Upper lobe of right lung (tissue), 1 donor: ENCODE measurements around the gene PWWP2B. TPM values are rescaled to one million over a fixed set of nuclear protein-coding genes. Genes with fewer than 3 reads are reported as not detected.

Experiments
- ATAC-seq: fragments of 200-7000 bp; cut with Tn5 transposase; one replicate; pipeline ENCODE4 v1.9.1; 2020; ENCODE audit warnings: mild to moderate bottlenecking, moderate library complexity
- DNase-seq: peaks from one replicate; pipeline ENCODE4 v3.0.0-alpha.2; 2020
- H3K27ac ChIP-seq: fragments of 200-600 bp; one replicate; pipeline ENCODE4 v1.8.0; 2022
- H3K27me3 ChIP-seq: fragments of 200-600 bp; one replicate; pipeline ENCODE4 v1.8.0; 2022; ENCODE audit warnings: mild to moderate bottlenecking
- H3K36me3 ChIP-seq: fragments of 200-600 bp; one replicate; pipeline ENCODE4 v1.8.0; 2022
- H3K4me1 ChIP-seq: fragments of 200-600 bp; one replicate; pipeline ENCODE4 v1.8.0; 2022
- H3K4me3 ChIP-seq: fragments of 200-600 bp; one replicate; pipeline ENCODE4 v1.8.0; 2022; ENCODE audit warnings: mild to moderate bottlenecking
- H3K9me3 ChIP-seq: fragments of 200-600 bp; one replicate; pipeline ENCODE4 v1.8.0; 2022
- intact Hi-C: fragments of 100-400 bp; cut with DNase I; formaldehyde crosslinking; loops from one replicate; pipeline ENCODE4 v1.11.0; 2022
- total RNA-seq: library from RNA; stranded (reverse); fragmentation: NEBNext Ultra II Directional; extraction: Animal tissue kit (Norgen Biotek cat#: 25700); gene quantifications from one replicate; pipeline ENCODE4 v1.2.1, GENCODE V29; 2021
- TF ChIP-seq, protein P1 (sequence below): fragments of 200-600 bp; IDR thresholded peaks from one replicate; pipeline ENCODE4 v1.8.0; 2022; ENCODE audit warnings: antibody characterized with exemption
- donor health status: DM: no; HTN: yes; CAD: no; lungs with severe emphysema.

Gene PWWP2B
- total RNA-seq, 1 donor from 2014 or later, result 26.0 TPM

DNA sequence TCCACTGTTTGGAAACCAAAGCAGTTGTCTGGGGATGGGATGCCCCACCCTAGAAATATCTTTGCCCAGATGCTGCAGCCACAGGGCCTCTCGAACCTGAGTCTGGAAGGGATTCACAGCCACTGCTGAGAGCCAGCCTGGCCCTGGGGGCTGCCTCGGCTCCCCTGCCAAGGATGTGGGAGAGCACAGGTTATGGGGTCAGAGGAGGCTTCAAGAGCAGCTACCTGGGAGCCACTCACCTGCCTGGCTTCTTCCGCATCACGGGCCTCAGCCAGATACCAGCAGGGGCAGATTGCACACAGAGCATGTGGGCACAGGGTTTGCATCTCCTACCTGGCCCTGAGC is 5.4 kb upstream of the PWWP2B start:
- intact Hi-C loops, result loop anchor here (5.0 kb wide), 1 partner anchor 61 kb away; no protein-coding TSS in a partner anchor
- no peaks in the 10 kb centered on the region for H3K27me3 ChIP-seq
- no peak overlapping the region for H3K27ac ChIP-seq
- H3K36me3 ChIP-seq, result no peaks in the 10 kb centered on the region
- no peaks in the 10 kb centered on the region for H3K9me3 ChIP-seq
- H3K4me3 ChIP-seq, result no peak overlapping the region
- ATAC-seq (no peak), DNase-seq (peak; percentile 41)
- TF ChIP-seq, protein P1, sequence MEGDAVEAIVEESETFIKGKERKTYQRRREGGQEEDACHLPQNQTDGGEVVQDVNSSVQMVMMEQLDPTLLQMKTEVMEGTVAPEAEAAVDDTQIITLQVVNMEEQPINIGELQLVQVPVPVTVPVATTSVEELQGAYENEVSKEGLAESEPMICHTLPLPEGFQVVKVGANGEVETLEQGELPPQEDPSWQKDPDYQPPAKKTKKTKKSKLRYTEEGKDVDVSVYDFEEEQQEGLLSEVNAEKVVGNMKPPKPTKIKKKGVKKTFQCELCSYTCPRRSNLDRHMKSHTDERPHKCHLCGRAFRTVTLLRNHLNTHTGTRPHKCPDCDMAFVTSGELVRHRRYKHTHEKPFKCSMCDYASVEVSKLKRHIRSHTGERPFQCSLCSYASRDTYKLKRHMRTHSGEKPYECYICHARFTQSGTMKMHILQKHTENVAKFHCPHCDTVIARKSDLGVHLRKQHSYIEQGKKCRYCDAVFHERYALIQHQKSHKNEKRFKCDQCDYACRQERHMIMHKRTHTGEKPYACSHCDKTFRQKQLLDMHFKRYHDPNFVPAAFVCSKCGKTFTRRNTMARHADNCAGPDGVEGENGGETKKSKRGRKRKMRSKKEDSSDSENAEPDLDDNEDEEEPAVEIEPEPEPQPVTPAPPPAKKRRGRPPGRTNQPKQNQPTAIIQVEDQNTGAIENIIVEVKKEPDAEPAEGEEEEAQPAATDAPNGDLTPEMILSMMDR, result no peak
- H3K4me1 ChIP-seq, result peaks cover 17% of the 10 kb centered on the region

DNA sequence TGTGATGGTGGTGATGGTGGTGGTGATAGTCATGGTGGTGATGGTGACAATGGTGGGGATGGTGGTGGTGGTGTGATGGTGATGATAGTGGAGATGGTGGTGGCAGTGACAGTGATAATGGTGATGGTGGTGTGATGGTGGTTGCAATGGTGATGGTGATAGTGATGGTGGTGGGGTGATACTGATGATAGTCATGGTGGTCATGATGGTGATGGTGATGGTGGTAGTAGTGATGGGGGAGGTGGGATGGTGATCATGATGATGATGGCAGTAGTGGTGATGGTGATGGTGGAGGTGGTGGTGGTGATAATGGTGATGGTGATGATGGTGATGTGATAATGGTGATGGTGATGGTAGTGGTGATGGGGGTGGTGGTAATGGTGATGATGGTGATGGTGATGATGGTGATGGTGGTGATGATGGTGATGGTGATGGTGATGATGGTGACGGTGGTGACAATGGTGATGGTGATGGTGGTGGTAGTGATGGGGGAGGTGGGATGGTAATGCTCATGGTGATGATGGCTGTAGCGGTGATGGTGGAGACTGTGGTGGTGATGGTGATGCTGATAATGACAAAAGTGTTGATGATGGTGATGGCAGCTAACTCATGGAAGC is 4.7 kb upstream of the PWWP2B start:
- Histone ChIP-seq H3K9me3 (no peaks in the 10 kb centered on the region), H3K4me3 (no peak overlapping the region), H3K36me3 (no peaks in the 10 kb centered on the region), H3K4me1 (peaks cover 17% of the 10 kb centered on the region), H3K27ac (no peak overlapping the region), H3K27me3 (no peaks in the 10 kb centered on the region)
- TF ChIP-seq, protein P1, result no peak
- ATAC-seq (no peak), DNase-seq (no peak)
- intact Hi-C loops, result loop anchor here (5.0 kb wide), 1 partner anchor 60 kb away; no protein-coding TSS in a partner anchor

DNA sequence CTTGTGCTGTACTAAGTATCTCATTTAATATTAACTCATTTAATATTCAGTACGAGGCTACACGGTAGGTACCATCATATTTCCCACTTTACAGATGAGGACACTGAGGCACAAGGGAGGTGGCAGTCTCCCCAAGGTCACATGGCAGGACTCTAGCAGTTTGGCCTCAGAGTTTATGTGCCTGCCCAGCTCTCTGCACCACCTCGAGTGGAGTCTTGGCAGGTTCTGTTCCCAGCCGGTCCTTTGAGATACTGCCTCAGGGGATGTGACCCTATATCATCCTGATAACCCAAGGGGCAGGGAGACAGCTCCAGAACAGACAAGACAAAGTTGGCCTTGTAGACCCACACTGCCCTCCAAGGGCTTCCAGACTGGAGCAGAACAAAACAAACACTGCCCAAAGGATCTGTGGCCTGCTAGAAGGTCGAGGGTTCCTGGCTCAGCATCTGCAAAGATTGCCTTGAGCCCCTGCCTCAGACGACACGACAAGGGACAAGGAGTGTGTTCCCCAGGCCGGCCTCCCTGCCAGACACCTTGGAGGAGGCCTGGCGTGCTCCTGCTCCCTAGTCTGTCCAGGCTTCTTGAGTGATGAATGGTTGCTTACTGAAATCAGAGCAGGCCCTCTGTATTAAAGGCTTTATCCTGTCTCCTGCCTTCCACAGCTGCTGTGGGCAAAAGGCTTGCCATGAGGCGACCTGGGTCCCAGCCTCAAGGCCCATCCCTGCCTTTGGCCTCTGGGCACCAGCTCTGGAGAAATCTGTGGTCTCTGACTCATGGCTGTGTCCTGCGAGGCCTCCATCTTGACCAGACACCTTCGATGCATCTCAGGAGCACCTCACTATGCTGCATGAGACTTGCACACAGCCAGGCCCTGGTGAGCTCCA is 3.9 kb upstream of the PWWP2B start:
- intact Hi-C loops, result loop anchor here (5.0 kb wide), 1 partner anchor 59 kb away; no protein-coding TSS in a partner anchor
- Histone ChIP-seq H3K4me1 (peaks cover 16% of the 10 kb centered on the region), H3K4me3 (no peak overlapping the region), H3K9me3 (no peaks in the 10 kb centered on the region), H3K36me3 (no peaks in the 10 kb centered on the region), H3K27ac (no peak overlapping the region), H3K27me3 (no peaks in the 10 kb centered on the region)
- ATAC-seq (no peak), DNase-seq (peak; percentile 54)
- TF ChIP-seq, protein P1, result no peak

DNA sequence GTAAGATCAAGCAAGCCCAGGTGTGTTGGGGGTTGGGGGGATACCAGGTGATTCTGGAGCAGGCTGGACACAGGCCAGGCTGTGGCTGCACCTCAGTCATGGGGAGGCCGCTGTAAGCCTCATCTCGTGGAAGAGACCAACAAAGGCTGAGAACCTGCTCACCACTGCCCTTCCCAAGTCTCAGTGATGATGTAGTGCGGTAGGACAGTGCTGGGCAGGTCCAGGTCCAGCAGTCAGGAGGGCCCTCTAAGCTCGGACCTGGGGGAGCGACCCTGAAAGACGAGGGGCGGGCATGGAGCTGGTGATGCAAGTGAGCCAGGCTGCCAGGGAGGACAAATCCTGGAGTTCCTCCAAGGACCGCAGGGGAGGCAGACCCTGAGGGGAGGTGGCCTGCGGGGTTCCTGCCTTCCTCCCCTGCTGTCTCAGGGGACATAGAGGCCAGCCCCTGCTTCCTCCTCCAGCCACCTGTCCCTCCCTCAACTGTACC is 3.3 kb upstream of the PWWP2B start:
- no peak overlapping the region for H3K27ac ChIP-seq
- TF ChIP-seq, protein P1, result no peak
- peaks cover 22% of the 10 kb centered on the region for H3K4me1 ChIP-seq
- DNase-seq (peak; percentile 62), ATAC-seq (no peak)
- no peaks in the 10 kb centered on the region for H3K9me3 ChIP-seq
- no peaks in the 10 kb centered on the region for H3K36me3 ChIP-seq
- intact Hi-C loops, result loop anchor here (5.0 kb wide), 1 partner anchor 59 kb away; no protein-coding TSS in a partner anchor
- H3K4me3 ChIP-seq, result no peak overlapping the region
- H3K27me3 ChIP-seq, result no peaks in the 10 kb centered on the region

DNA sequence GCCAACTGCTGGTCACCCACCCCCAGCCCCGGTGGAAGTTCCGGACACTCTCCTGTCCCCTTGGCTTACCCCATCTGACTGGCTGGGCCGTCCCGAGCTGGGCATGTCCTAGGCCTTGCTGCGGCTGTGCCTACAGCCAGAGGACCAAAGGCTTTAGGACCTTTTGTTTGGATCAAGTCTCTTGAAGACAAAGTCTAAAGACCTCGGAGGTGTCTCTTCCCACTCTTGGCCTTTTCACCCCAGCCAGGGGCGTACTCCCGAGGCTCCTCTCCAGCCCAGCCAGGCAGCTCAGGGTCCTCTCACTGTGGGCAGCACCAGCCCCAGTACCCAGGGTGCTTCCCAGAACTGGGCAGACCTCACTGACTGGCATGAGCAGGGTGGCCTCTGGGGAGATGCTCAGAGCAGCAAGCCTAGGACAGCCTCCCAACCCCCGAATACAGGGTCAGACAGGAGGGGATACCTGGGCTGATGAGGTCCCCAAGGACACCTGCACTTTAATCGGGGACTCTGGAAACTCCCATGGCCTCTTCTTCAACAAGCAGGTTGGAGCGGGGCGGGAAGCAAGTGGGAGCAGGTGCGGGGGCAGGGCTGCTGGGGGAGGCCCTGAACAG is 2.7 kb upstream of the PWWP2B start:
- H3K27me3 ChIP-seq, result no peaks in the 10 kb centered on the region
- H3K4me1 ChIP-seq, result peaks cover 23% of the 10 kb centered on the region
- intact Hi-C loops, result loop anchor here (5.0 kb wide), 1 partner anchor 58 kb away; no protein-coding TSS in a partner anchor
- no peaks in the 10 kb centered on the region for H3K9me3 ChIP-seq
- no peak for ATAC-seq
- H3K27ac ChIP-seq, result no peak overlapping the region
- DNase-seq, result no peak
- no peaks in the 10 kb centered on the region for H3K36me3 ChIP-seq
- TF ChIP-seq, protein P1, result no peak
- no peak overlapping the region for H3K4me3 ChIP-seq
